Measurements from ENCODE around the gene KCNIP1.

GRCh38 chr5:170617533-170618490 lies 114.0 kb downstream of the KCNIP1 start:
- no peak for TF ChIP-seq POLR2A (IDR thresholded peaks at IDR 0.05; ENCODE audit: low read length)
- no peak for TF ChIP-seq GATA1 (IDR thresholded peaks at IDR 0.05; ENCODE audit: low read depth, low read length)

Data from erythroblast (primary cell).